ENCODE measurements around the gene TEAD2.

TEAD2 gene

DNA sequence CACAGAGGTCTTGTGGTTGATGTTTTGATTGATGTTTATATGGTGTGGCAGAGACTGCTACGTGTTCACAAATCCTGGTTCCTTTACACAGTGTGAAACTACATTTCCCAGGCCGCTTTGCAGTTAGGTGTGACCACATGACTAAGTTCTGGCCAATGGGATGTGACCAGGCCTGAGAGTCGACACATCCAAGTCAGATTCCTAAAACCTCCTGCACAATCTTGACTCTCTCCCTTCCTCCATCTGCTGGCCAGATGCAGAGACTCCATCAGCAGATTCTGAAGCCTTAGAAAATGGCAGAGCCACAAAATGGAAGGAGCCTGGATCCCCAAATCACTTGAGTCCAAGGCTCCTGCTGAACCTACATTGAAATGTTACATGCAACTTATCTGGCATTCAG is 14.4 kb downstream of the TEAD2 start:
- Histone ChIP-seq H3K9ac (ENCODE audit: low read depth, low read length, poor library complexity, severe bottlenecking) (no peak overlapping the region), H3K4me1 (ENCODE audit: insufficient read depth, low read length, poor library complexity, severe bottlenecking) (no peaks in the 10 kb centered on the region), H4K20me1 (ENCODE audit: insufficient read depth, low read length, poor library complexity, severe bottlenecking) (no peaks in the 10 kb centered on the region), H2AFZ (ENCODE audit: low read length) (0 out of 2 replicates have a peak overlapping the region, but pooled peaks have one; percentile 18), H3K79me2 (ENCODE audit: insufficient read depth, low read length) (no peaks in the 10 kb centered on the region), H3K9me3 (ENCODE audit: insufficient read depth, low read depth, low read length) (no peaks in the 10 kb centered on the region), H3F3A (ENCODE audit: low read depth) (no peaks in the 10 kb centered on the region), H3K9me2 (replicated peaks; ENCODE audit: low read depth, low read length) (no peaks in the 10 kb centered on the region), H3K36me3 (ENCODE audit: insufficient read depth, low read length) (no peaks in the 10 kb centered on the region), H3K27me3 (ENCODE audit: insufficient read depth, low read length, poor library complexity, severe bottlenecking) (no peaks in the 10 kb centered on the region), H3K4me2 (ENCODE audit: low read depth, low read length, poor library complexity, severe bottlenecking) (no peak overlapping the region), H3K4me3 (ENCODE audit: low read length, poor library complexity, severe bottlenecking) (no peak overlapping the region)
- no peak for TF ChIP-seq EZH2phosphoT487 (IDR thresholded peaks at IDR 0.05; ENCODE audit: borderline replicate concordance)
- TF ChIP-seq, protein P1, sequence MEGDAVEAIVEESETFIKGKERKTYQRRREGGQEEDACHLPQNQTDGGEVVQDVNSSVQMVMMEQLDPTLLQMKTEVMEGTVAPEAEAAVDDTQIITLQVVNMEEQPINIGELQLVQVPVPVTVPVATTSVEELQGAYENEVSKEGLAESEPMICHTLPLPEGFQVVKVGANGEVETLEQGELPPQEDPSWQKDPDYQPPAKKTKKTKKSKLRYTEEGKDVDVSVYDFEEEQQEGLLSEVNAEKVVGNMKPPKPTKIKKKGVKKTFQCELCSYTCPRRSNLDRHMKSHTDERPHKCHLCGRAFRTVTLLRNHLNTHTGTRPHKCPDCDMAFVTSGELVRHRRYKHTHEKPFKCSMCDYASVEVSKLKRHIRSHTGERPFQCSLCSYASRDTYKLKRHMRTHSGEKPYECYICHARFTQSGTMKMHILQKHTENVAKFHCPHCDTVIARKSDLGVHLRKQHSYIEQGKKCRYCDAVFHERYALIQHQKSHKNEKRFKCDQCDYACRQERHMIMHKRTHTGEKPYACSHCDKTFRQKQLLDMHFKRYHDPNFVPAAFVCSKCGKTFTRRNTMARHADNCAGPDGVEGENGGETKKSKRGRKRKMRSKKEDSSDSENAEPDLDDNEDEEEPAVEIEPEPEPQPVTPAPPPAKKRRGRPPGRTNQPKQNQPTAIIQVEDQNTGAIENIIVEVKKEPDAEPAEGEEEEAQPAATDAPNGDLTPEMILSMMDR (conservative IDR thresholded peaks at IDR 0.05; ENCODE audit: low read length): no peak

DNA sequence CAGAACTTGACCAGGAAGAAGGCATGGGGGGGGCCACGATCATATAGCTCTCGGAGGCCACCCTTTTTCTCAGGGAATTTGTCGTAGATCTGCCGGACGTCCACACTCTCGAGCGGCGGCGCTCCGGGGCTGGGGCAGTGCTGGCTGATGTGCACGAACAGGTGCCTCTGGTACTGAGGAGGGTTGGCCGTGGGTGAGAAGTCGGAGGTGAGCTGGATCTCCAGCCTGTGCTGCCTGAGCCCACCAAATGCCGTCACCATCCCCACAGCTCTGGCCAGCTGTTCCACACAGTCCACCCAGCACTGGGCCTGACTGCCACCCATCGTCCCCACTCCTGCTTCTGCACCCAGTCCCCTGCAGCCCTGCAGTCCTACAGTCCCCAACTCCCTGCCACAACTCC is 15.0 kb downstream of the TEAD2 start:
- Histone ChIP-seq H3K9me3 (ENCODE audit: insufficient read depth, low read depth, low read length) (no peaks in the 10 kb centered on the region), H3K9ac (ENCODE audit: low read depth, low read length, poor library complexity, severe bottlenecking) (no peak overlapping the region), H3K4me1 (ENCODE audit: insufficient read depth, low read length, poor library complexity, severe bottlenecking) (no peaks in the 10 kb centered on the region), H3F3A (ENCODE audit: low read depth) (no peaks in the 10 kb centered on the region), H3K4me3 (ENCODE audit: low read length, poor library complexity, severe bottlenecking) (no peak overlapping the region), H3K4me2 (ENCODE audit: low read depth, low read length, poor library complexity, severe bottlenecking) (no peak overlapping the region), H3K79me2 (ENCODE audit: insufficient read depth, low read length) (no peaks in the 10 kb centered on the region), H3K27me3 (ENCODE audit: insufficient read depth, low read length, poor library complexity, severe bottlenecking) (no peaks in the 10 kb centered on the region), H4K20me1 (ENCODE audit: insufficient read depth, low read length, poor library complexity, severe bottlenecking) (no peaks in the 10 kb centered on the region), H2AFZ (ENCODE audit: low read length) (no peak overlapping the region), H3K36me3 (ENCODE audit: insufficient read depth, low read length) (no peaks in the 10 kb centered on the region), H3K9me2 (replicated peaks; ENCODE audit: low read depth, low read length) (no peaks in the 10 kb centered on the region)
- TF ChIP-seq, protein P1 (conservative IDR thresholded peaks at IDR 0.05; ENCODE audit: low read length): no peak
- TF ChIP-seq EZH2phosphoT487 (IDR thresholded peaks at IDR 0.05; ENCODE audit: borderline replicate concordance): no peak

DNA sequence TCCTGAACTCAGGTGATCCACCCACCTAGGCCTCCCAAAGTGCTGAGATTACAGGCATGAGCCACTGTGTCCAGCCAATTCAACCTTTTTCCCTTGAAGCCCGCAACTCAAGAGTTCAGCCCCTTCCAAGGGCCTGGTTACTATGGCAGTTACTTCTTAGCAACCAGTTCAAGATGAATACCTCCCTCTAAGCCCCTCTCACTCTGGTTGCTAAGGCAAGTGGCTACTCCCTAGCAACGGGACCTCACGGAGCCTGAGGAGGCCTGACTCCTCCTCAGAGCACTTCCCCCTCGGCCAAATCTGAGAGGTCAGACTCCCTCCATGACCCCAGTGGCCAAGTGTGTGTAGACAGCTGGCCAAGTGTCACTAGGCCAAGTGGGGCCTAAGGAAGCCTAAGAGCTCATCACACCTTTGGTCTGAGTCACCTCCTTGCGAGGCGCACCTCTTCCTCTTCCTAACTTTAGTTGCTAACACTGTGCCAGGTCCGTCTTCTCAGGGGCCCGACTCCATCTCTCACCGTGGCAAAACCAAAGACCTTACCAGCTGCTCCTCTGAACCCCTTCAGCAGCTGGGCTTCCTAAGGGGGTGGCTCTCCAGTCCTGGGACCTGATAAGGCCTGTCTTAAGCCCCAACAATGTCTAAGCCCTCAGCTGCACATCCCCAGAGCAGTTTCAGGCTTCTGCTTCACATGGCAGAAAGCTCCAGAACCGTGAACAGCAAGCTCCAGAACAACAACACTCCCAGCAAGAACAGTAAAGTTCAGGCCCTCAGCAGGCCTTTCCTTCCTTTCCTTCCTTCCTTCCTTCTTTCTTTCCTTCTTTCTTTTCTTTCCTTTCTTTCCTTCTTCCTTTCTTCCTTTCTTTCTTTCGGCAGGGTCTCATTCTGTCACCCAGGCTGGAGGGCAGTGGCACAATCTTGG is 17.5 kb downstream of the TEAD2 start:
- no peak overlapping the region for H3K4me2 ChIP-seq (ENCODE audit: low read depth, low read length, poor library complexity, severe bottlenecking)
- no peak overlapping the region for H2AFZ ChIP-seq (ENCODE audit: low read length)
- H3K27me3 ChIP-seq (ENCODE audit: insufficient read depth, low read length, poor library complexity, severe bottlenecking): no peaks in the 10 kb centered on the region
- H3K36me3 ChIP-seq (ENCODE audit: insufficient read depth, low read length): no peaks in the 10 kb centered on the region
- H4K20me1 ChIP-seq (ENCODE audit: insufficient read depth, low read length, poor library complexity, severe bottlenecking): no peaks in the 10 kb centered on the region
- no peaks in the 10 kb centered on the region for H3K9me3 ChIP-seq (ENCODE audit: insufficient read depth, low read depth, low read length)
- no peak for TF ChIP-seq EZH2phosphoT487 (IDR thresholded peaks at IDR 0.05; ENCODE audit: borderline replicate concordance)
- TF ChIP-seq, protein P1 (conservative IDR thresholded peaks at IDR 0.05; ENCODE audit: low read length): no peak
- no peak overlapping the region for H3K9ac ChIP-seq (ENCODE audit: low read depth, low read length, poor library complexity, severe bottlenecking)
- H3K9me2 ChIP-seq (replicated peaks; ENCODE audit: low read depth, low read length): no peaks in the 10 kb centered on the region
- 0 out of 2 replicates have a peak, but pooled peaks cover 5% of the 10 kb centered on the region for H3F3A ChIP-seq (ENCODE audit: low read depth)
- H3K4me1 ChIP-seq (ENCODE audit: insufficient read depth, low read length, poor library complexity, severe bottlenecking): peaks cover 14% of the 10 kb centered on the region
- no peaks in the 10 kb centered on the region for H3K79me2 ChIP-seq (ENCODE audit: insufficient read depth, low read length)
- no peak overlapping the region for H3K4me3 ChIP-seq (ENCODE audit: low read length, poor library complexity, severe bottlenecking)
